Left cardiac atrium (tissue), 4 donors: ENCODE data around the gene LILRB5. TPM values are rescaled to one million over a fixed set of nuclear protein-coding genes. Genes with fewer than 3 reads are reported as not detected.
"Not testable (repeated sequence)": the region's sequence is repeated elsewhere in the genome, so short reads cannot be mapped to it uniquely, and the experiment has no call there.

Experiments used
- ATAC-seq, 2 donors: fragments of 200-7000 bp; cut with Tn5 transposase; one replicate each; pipeline ENCODE4 v1.9.1; 2020; ENCODE audit warnings: mild to moderate bottlenecking in 2 of 2, moderate library complexity in 2 of 2
- DNase-seq: peaks from one replicate; pipeline ENCODE4 v3.0.0-alpha.2; 2020
- intact Hi-C, 2 donors: fragments of 100-400 bp; cut with DNase I; formaldehyde crosslinking; loops; one replicate each; pipeline versions ENCODE4 v1.14.1 to v1.15.1; 2022 to 2023
- total RNA-seq, 2 donors: library from RNA; stranded (reverse); fragmentation: NEBNext Ultra II Directional; extraction: Animal tissue kit (Norgen Biotek cat#: 25700); gene quantifications; one replicate each; pipeline ENCODE4 v1.2.1, GENCODE V29; 2021
- donor health status: DM: no; HTN: yes; CAD: no.
- donor health status: DM: no; HTN: yes; CAD: no; lungs with severe emphysema.
- donor health status: DM: yes; HTN: yes; CAD: no.
- donor health status: Dilated cardiomyopathy.

The LILRB5 gene
- total RNA-seq, 2 donors from 2014 or later: 15.1 to 21.4 TPM

DNA sequence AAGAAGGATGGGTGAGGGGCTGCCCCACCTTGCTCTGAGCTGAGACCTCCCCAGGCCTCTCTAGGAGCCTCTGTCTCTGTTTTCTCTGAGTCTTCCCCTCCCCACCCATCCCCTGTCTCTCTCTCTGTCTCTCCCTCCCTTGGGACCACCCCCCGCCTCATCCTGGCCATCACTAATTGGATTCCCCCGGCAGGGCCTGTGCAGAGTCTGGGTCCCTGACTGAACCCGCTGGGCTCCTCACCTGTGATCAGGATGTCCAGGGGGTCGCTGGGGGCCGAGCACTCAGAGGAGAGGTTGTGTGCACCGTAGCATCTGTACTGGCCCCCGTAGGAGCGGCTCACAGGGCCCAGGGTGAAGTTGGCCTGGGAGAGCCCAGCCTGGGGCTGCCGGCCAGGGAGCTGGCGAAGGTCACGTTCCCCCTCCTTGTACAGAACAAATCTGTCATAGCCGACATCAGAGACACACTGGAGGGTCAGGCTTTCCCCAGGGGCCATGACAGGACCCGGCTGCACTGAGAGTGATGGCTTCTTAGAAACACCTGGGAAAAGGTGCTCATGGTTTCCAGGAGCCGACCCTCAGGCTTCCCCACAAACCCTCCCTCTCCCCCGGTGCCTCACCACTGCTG is 21.6 kb upstream of the LILRB5 start:
- intact Hi-C loops, DNase-seq, ATAC-seq: not testable (repeated sequence)

- intact Hi-C loops, ATAC-seq, DNase-seq: not testable (repeated sequence)
These were observed 21.0 kb upstream of the LILRB5 start for GRCh38 chr19:54278056-54278455.

- DNase-seq, ATAC-seq, intact Hi-C loops: not testable (repeated sequence)
These were observed 20.1 kb upstream of the LILRB5 start for GRCh38 chr19:54277111-54277615.

DNA sequence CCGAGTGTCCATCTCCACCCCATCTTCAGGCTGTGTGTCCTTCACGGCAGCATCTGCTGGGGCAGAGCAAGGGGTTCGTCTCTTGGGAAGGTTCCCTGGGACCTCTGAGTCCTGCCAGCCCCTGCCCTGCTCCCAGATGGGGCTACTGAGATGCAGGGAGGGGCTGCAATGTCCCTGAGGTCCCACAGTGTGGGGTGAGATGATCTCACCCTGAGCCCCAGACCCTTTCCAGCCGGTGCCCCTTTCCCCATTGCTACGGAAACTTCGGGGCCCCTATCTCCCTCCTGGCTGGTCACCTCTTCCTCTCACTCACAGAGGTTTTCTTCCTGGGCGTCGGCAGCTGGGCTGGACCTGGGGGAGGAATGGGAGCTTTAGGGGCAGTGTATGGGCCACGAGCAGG is 18.9 kb upstream of the LILRB5 start:
- ATAC-seq: no peak
- intact Hi-C loops: no loop called here

DNA sequence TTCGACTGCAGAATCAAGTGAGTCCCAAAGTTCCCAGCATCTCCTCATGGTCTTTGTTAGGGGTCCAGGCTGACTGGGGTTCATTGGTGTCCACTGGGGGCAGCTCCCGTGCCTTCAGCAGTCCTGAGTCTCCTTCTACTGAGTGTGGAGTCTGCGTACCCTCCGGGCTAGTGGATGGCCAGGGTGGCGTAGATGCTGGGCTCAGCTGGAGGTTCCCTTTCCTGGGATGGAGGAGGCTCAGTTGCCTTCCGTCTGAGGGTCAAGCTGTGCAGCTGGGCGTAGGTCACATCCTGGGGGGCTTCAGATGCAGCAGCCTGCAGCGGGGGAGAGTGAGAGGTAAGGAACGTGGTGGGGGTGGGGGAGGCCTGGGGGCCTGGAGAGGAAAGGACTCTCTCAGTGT is 17.4 kb upstream of the LILRB5 start:
- ATAC-seq, DNase-seq, intact Hi-C loops: not testable (repeated sequence)

More for the DNA sequence above, 18.9 kb upstream of the LILRB5 start:
- DNase-seq: no peak

GRCh38 chr19:54273821-54274220 is 16.7 kb upstream of the LILRB5 start:
- DNase-seq (no peak), ATAC-seq (no peak)
- intact Hi-C loops: no loop called here

- ATAC-seq: peak; percentile 15 to 23
- intact Hi-C loops, DNase-seq: not testable (repeated sequence)
These were observed 15.1 kb upstream of the LILRB5 start for GRCh38 chr19:54272181-54272580.

GRCh38 chr19:54271587-54271986 is 14.5 kb upstream of the LILRB5 start:
- DNase-seq, intact Hi-C loops: not testable (repeated sequence)
- ATAC-seq: peak in 1 of 2 donors; percentile 71

GRCh38 chr19:54271106-54271505 is 14.0 kb upstream of the LILRB5 start:
- ATAC-seq: peak; percentile 50 to 86
- intact Hi-C loops: no loop called here
- DNase-seq: no peak

- ATAC-seq: no peak
- intact Hi-C loops: no loop called here
- no peak for DNase-seq
These were observed 11.9 kb upstream of the LILRB5 start for GRCh38 chr19:54268936-54269335.

- ATAC-seq (peak in 1 of 2 donors; percentile 47), DNase-seq (peak; percentile 81)
- intact Hi-C loops: no loop called here
These were observed 9.1 kb upstream of the LILRB5 start for GRCh38 chr19:54266133-54266532.

- DNase-seq (no peak), ATAC-seq (no peak)
- intact Hi-C loops: no loop called here
These were observed 5.4 kb upstream of the LILRB5 start for GRCh38 chr19:54262470-54262869.

- DNase-seq (no peak), ATAC-seq (no peak)
- intact Hi-C loops: no loop called here
These were observed 5.0 kb upstream of the LILRB5 start for GRCh38 chr19:54262066-54262465.

DNA sequence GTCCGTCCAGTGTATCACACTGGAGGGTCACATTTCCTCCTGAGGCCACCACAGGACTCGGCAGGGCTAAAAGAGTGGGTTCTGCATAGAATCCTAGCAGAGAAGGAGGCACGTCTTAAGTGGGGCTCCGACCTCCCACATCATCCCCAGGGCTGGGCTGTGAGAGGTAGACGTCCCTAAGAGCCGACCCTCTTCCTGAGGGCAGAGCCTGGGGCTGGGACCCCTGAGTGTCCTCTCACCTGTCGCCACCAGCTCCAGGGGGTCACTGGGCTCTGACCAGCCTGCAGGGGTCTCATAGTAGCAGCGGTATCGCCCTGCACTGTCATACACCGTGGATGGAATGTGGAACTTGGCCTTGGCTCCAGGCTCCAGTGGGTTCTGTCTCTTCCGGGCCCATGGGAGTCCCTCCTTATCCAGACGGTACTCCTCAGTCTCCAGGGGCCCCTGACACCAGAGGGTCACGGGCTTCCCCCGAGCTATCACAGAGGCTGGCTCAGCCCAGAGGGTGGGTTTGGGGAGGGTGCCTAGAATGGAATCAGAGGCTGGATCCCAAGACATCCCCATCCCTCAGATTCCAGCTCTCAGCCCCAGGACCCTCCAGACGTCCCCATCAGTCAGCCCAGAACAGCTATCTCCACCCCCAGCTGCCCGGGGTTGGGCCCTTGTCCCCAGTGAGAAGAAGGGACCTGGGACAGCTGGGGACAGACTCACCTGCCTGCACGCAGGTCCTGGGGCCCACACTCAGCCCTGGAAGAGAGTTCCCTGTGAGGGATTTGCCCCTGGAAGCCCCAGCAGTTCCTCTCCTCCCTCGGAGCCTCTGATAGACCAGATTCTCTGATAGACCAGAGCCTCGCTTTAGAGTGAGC is 590 bp downstream of the LILRB5 start:
- ATAC-seq (no peak), DNase-seq (no peak)
- intact Hi-C loops: no loop called here

GRCh38 chr19:54255105-54255775 is 1.8 kb downstream of the LILRB5 start:
- intact Hi-C loops: no loop called here
- DNase-seq (no peak), ATAC-seq (peak in 1 of 2 donors; percentile 19)

- no peak for ATAC-seq
- intact Hi-C loops: no loop called here
- DNase-seq: no peak
These were observed 2.7 kb downstream of the LILRB5 start for GRCh38 chr19:54254195-54254906.

DNA sequence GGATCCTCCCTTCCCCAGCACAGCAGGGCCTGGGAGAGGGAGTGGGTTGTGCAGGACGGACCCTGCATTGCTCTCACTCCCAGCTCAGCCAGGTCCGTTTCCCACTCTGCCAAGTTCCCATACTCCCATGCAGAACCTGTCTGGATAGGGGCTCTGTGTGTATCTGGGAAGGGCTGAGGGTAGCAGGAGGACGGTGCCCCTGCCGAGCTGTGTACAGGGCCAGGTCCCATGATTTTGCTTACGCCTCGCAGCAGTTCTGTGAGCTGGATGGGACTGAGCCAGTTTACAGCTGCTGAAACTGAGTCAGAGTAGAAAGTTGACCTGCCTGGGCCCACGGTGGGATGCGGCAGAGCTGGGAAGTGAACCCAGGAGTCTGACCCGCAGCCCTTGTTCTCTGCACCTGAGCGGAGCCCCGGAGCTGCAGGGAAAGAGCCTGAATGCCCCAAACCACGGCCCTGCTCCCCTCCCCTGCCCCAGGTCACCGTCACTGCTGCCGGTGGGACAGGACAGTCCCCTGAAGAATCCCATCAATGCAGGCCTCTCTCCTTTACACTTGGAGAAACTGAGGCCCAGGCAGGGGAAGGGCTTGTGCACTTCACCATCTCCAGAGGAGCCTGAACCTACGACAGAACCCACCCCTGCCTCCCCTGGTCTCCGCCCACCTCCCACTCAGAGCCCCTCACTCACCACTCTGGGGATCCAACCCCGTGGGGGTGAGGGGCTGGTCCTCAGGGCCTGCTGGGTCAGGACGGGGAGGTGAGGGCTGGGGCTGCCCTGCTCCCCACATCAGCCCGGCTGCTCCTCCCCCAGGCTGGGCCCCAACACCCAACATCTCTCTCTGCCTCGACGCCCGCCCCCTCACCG is 3.5 kb downstream of the LILRB5 start:
- ATAC-seq (no peak), DNase-seq (no peak)
- intact Hi-C loops: no loop called here

DNA sequence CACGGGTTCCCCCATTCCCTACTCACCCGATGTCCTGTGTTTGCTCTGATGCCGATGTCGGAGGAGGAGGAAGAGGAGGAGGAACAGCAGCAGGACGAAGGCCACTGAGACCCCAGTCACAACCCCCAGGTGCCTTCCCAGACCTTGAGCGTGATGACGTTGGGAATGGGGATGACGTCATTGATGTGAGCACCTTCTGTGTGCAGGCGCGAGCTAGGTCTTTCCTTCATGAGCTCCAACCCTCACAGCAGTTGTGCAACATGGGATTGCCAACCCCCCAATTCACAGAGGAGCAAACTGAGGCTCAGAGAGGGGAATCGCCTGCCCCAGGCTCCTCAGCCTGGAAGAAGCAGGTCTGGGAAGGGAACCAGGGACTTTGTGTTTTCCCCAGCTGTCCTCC is 4.2 kb downstream of the LILRB5 start:
- no peak for DNase-seq
- intact Hi-C loops: no loop called here
- ATAC-seq: no peak
